HEK293 (cell line): ENCODE measurements around the gene CNTFR.

Experiments
- CTCF ChIA-PET: fragments of 350-600 bp; formaldehyde crosslinking; extraction: SDS; loops from one replicate; lab custom pipeline; 2021; ENCODE audit warnings: antibody characterized with exemption; lab: Yijun Ruan, JAX
- POLR2A ChIA-PET: fragments of 300-600 bp; formaldehyde crosslinking; extraction: SDS; loops from one replicate; lab custom pipeline; 2020; ENCODE audit warnings: antibody characterized with exemption, inconsistent platforms; lab: Yijun Ruan, JAX
- H3K27ac ChIP-seq: fragments of 200-500 bp; sonication (Bioruptor generic); 2 replicates; pipeline ENCODE4 v1.5.1; 2014; ENCODE audit warnings: low read depth, low read length, control low read depth, inconsistent platforms; ENCODE audit errors: extremely low read depth
- H3K36me3 ChIP-seq, 2 experiments: fragments of 200-500 bp in 1 of 2; sonication (Bioruptor generic) in 1 of 2; 1 replicate in 1 of 2; 2 replicates in 1 of 2; pipeline ENCODE4 v1.5.1; 2014 to 2017; ENCODE audit warnings: inconsistent platforms in 2 of 2, low read length in 2 of 2; ENCODE audit not compliant: control insufficient read depth in 2 of 2, insufficient read depth in 1 of 2
- H3K4me1 ChIP-seq: fragments of 200-500 bp; sonication (Bioruptor generic); 2 replicates; pipeline ENCODE4 v1.5.1; 2014; ENCODE audit warnings: mild to moderate bottlenecking, low read length, inconsistent platforms; ENCODE audit not compliant: control insufficient read depth, insufficient read depth
- H3K4me3 ChIP-seq: 2 replicates; pipeline ENCODE4 v1.5.1; 2011; ENCODE audit warnings: low read depth, mild to moderate bottlenecking, control low read depth, low read length, moderate library complexity
- H3K9me3 ChIP-seq: fragments of 200-500 bp; sonication (Bioruptor generic); 2 replicates; pipeline ENCODE4 v1.5.1; 2014; ENCODE audit warnings: low read depth, low read length, inconsistent platforms; ENCODE audit not compliant: control insufficient read depth, insufficient read depth
- GLIS1 ChIP-seq: fragments of 450-650 bp; formaldehyde crosslinking; IDR thresholded peaks from 2 replicates; pipeline ENCODE4 v1.5.1; 2016; ENCODE audit warnings: missing biosample characterization, missing genetic modification characterization
- KLF8 ChIP-seq: fragments of 450-650 bp; formaldehyde crosslinking; IDR thresholded peaks from 2 replicates; pipeline ENCODE4 v1.5.1; 2016; ENCODE audit warnings: missing biosample characterization, missing genetic modification characterization
- PATZ1 ChIP-seq: fragments of 450-650 bp; formaldehyde crosslinking; IDR thresholded peaks from 2 replicates; pipeline ENCODE4 v1.5.1; 2016; ENCODE audit warnings: missing biosample characterization, missing genetic modification characterization
- PRDM10 ChIP-seq: fragments of 450-650 bp; formaldehyde crosslinking; IDR thresholded peaks from 2 replicates; pipeline ENCODE4 v1.5.1; 2016; ENCODE audit warnings: missing biosample characterization, missing genetic modification characterization
- ZBTB6 ChIP-seq: fragments of 450-650 bp; formaldehyde crosslinking; IDR thresholded peaks from 2 replicates; pipeline ENCODE4 v1.5.1; 2017; ENCODE audit warnings: missing biosample characterization, missing genetic modification characterization
- ZFHX2 ChIP-seq: fragments of 450-650 bp; formaldehyde crosslinking; conservative IDR thresholded peaks from 2 replicates; pipeline ENCODE4 v1.5.1; 2016; ENCODE audit warnings: missing biosample characterization, missing genetic modification characterization
- ZNF175 ChIP-seq: fragments of 450-650 bp; formaldehyde crosslinking; IDR thresholded peaks from 2 replicates; pipeline ENCODE4 v1.5.1; 2016; ENCODE audit warnings: missing biosample characterization, missing genetic modification characterization
- ZNF600 ChIP-seq: fragments of 450-650 bp; formaldehyde crosslinking; IDR thresholded peaks from 2 replicates; pipeline ENCODE4 v1.5.1; 2016; ENCODE audit warnings: missing biosample characterization, missing genetic modification characterization

Gene CNTFR

GRCh38 chr9:34552986-34553385 is 36.5 kb downstream of the CNTFR start:
- Histone ChIP-seq H3K4me1 (peaks cover 3% of the 10 kb centered on the region; the same call in 1 of the 2 replicates), H3K9me3 (no peaks in the 10 kb centered on the region), H3K4me3 (no peak overlapping the region), H3K27ac (no peak overlapping the region), H3K36me3 (no peaks in the 10 kb centered on the region)
- ChIA-PET POLR2A (no interaction called here), CTCF (interaction anchor here (0.7 to 6.5 kb wide), 2 partner anchors 39 to 558 kb away, joined by 3 to 49 read pairs; no protein-coding TSS in a partner anchor)
- TF ChIP-seq ZBTB6 (tag by site-specific recombination) (no peak), ZNF175 (tag by site-specific recombination) (no peak), KLF8 (tag by site-specific recombination) (no peak)

- H3K4me1 ChIP-seq, result peaks cover 3% of the 10 kb centered on the region; the same call in 1 of the 2 replicates
- no peaks in the 10 kb centered on the region for H3K36me3 ChIP-seq
- H3K4me3 ChIP-seq, result no peak overlapping the region
- CTCF ChIA-PET, result interaction anchor here (6.5 kb wide), 1 partner anchor 39 kb away, joined by 49 read pairs; no protein-coding TSS in a partner anchor
- TF ChIP-seq ZNF600 (tag by site-specific recombination) (no peak), ZFHX2 (tag by site-specific recombination) (0 out of 2 replicates have a peak, but pooled peaks have one; percentile 28), GLIS1 (tag by site-specific recombination) (peak; percentile 25; the same call in 1 of the 2 replicates)
- TF ChIP-seq, all 188 proteins: peak for 2
- Histone ChIP-seq H3K27ac (no peak overlapping the region), H3K9me3 (no peaks in the 10 kb centered on the region)
- POLR2A ChIA-PET, result no interaction called here
Measured at GRCh38 chr9:34552606-34552981, 36.9 kb downstream of the CNTFR start.

- TF ChIP-seq PRDM10 (tag by site-specific recombination) (0 out of 2 replicates have a peak, but pooled peaks have one; percentile 13), PATZ1 (tag by site-specific recombination) (no peak)
- Histone ChIP-seq H3K9me3 (no peaks in the 10 kb centered on the region), H3K4me1 (peaks cover 3% of the 10 kb centered on the region; the same call in 1 of the 2 replicates), H3K36me3 (no peaks in the 10 kb centered on the region), H3K4me3 (no peak overlapping the region), H3K27ac (no peak overlapping the region)
- CTCF ChIA-PET, result interaction anchor here (0.6 to 7.3 kb wide), 5 partner anchors 8 to 53 kb away, joined by 3 to 101 read pairs (median 4); no protein-coding TSS in a partner anchor
- POLR2A ChIA-PET, result no interaction called here
Measured at GRCh38 chr9:34551751-34552605, 37.5 kb downstream of the CNTFR start.
